ENCODE results near the gene AGPS. TPM values are rescaled to one million over a fixed set of nuclear protein-coding genes. Genes with fewer than 3 reads are reported as not detected.

AGPS gene
- total and polyA plus RNA-seq, 10 of the 15 experiments (the other 5 are each of a cell fraction or from before 2014, with no cell fraction given): 7.9 to 54.2 (median 38.7) TPM

- Histone ChIP-seq H3K9ac (ENCODE audit: control insufficient read depth, insufficient read depth, low read length) (no peak overlapping the region), H3K27ac (ENCODE audit: control insufficient read depth, insufficient read depth) (no peak overlapping the region), H3K27me3 (replicated peaks in 1 of 2; ENCODE audit: control insufficient read depth in 2 of 2, insufficient read depth in 2 of 2, low read length in 1 of 2) (no peaks in the 10 kb centered on the region), H3K79me2 (ENCODE audit: control insufficient read depth, insufficient read depth, low read length) (no peaks in the 10 kb centered on the region), H4K20me1 (ENCODE audit: control insufficient read depth, insufficient read depth) (no peaks in the 10 kb centered on the region), H2AFZ (ENCODE audit: control insufficient read depth, low read depth, low read length) (no peak overlapping the region), H3K9me3 (replicated peaks; ENCODE audit: control insufficient read depth, insufficient read depth, low read length) (no peaks in the 10 kb centered on the region), H3K4me1 (ENCODE audit: control insufficient read depth, insufficient read depth, low read length) (no peaks in the 10 kb centered on the region), H3K4me2 (ENCODE audit: control insufficient read depth, insufficient read depth) (no peak overlapping the region), H3K4me3 (no peak overlapping the region), H3K36me3 (ENCODE audit: control insufficient read depth in 2 of 2, insufficient read depth in 2 of 2, low read length in 1 of 2) (no peaks in the 10 kb centered on the region)
- ATAC-seq (no peak), FAIRE-seq (no peak), DNase-seq (ENCODE audit: low read depth, low spot score) (no peak)
- ChIA-PET RAD21 (ENCODE audit: unreplicated experiment) (no interaction called here), SMC1A (ENCODE audit: uncharacterized antibody, unreplicated experiment) (interaction anchor here (1.0 to 1.3 kb wide), 3 partner anchors 41 to 429 kb away, joined by 3 to 4 read pairs (median 3); no protein-coding TSS in a partner anchor), CTCF (interaction anchor here (2.1 to 2.4 kb wide), 3 partner anchors 11 to 258 kb away, joined by 5 to 6 read pairs (median 5); no protein-coding TSS in a partner anchor), POLR2A (interaction anchor here (0.6 kb wide), 1 partner anchor 204 kb away, joined by 4 read pairs; no protein-coding TSS in a partner anchor)
- TF ChIP-seq E2F8 (IDR thresholded peaks at IDR 0.05; ENCODE audit: low read depth, partially characterized antibody) (no peak), CHD2 (IDR thresholded peaks at IDR 0.05; ENCODE audit: borderline replicate concordance, low read depth, low read length) (no peak), CBX3 (IDR thresholded peaks at IDR 0.05; ENCODE audit: borderline replicate concordance, low read depth) (no peak), JUNB (IDR thresholded peaks at IDR 0.05) (no peak), IKZF1 (conservative IDR thresholded peaks at IDR 0.05) (no peak), NBN (IDR thresholded peaks at IDR 0.05) (no peak)
- intact Hi-C loops (cut with micrococcal nuclease; ENCODE audit: unreplicated experiment) (no loop called here), in situ Hi-C loops (cut with MboI) (no loop called here)
- 41% methylated on average over 3 of the region's 3 CpGs for WGBS (ENCODE audit: insufficient coverage, insufficient replicate concordance, low lambda C conversion rate, missing lambda C conversion rate)
- no TSS peak for BruUV-seq (replicated peaks)
Measured at GRCh38 chr2:177593402-177593801, 200.8 kb downstream of the AGPS start.

Small RNAs within 50 kb of the gene (small RNA-seq; reads per million reads assigned to genes)
- gene RF01210: not detected

Other genes with a start within 250 kb of the AGPS start
- gene HNRNPA3, start 180.0 kb upstream of the AGPS start, total RNA-seq (2014; rRNA removed): 38.3 and 40.4 TPM in 2 replicates
- 64.5 and 69.7 TPM in 2 replicates for gene HNRNPA3, start 180.0 kb upstream of the AGPS start, total RNA-seq (2014; rRNA removed; fragmentation: Illumina TruSeq; extraction: Trizol)
- gene HNRNPA3, start 180.0 kb upstream of the AGPS start, total RNA-seq (2021): 267 and 271 TPM in 2 replicates
- 191 and 282 TPM in 2 replicates for gene HNRNPA3, start 180.0 kb upstream of the AGPS start, polyA plus RNA-seq (2011; rRNA removed)
- gene HNRNPA3, start 180.0 kb upstream of the AGPS start, polyA plus RNA-seq (2014; fragmentation: Illumina TruSeq; extraction: Trizol): 343 and 435 TPM in 2 replicates
- 100 to 1,000 TPM; 221 to 285 TPM for gene HNRNPA3, start 180.0 kb upstream of the AGPS start, polyA plus RNA-seq (2014; fragmentation: Nextera tagmentation; extraction: Ambion mirVana)
- gene HNRNPA3, start 180.0 kb upstream of the AGPS start, polyA plus RNA-seq (2014; rRNA removed): 293 and 302 TPM in 2 replicates
- 100 to 1,000 TPM; 135 to 141 TPM for gene HNRNPA3, start 180.0 kb upstream of the AGPS start, polyA plus RNA-seq (2016; fragmentation: Nextera tagmentation; extraction: Ambion mirVana)
- 24.7 and 25.6 TPM in 2 replicates for gene NFE2L2, start 128.0 kb upstream of the AGPS start, total RNA-seq (2014; rRNA removed)
- 37.9 and 40.8 TPM in 2 replicates for gene NFE2L2, start 128.0 kb upstream of the AGPS start, total RNA-seq (2014; rRNA removed; fragmentation: Illumina TruSeq; extraction: Trizol)
- gene NFE2L2, start 128.0 kb upstream of the AGPS start, total RNA-seq (2021): 33.3 and 34.6 TPM in 2 replicates
- gene NFE2L2, start 128.0 kb upstream of the AGPS start, polyA plus RNA-seq (2011; rRNA removed): 69.8 and 74.4 TPM in 2 replicates
- gene NFE2L2, start 128.0 kb upstream of the AGPS start, polyA plus RNA-seq (2014; fragmentation: Illumina TruSeq; extraction: Trizol): 53.8 and 62.5 TPM in 2 replicates
- gene NFE2L2, start 128.0 kb upstream of the AGPS start, polyA plus RNA-seq (2014; fragmentation: Nextera tagmentation; extraction: Ambion mirVana): 10 to 100 TPM; 18.4 to 26.6 TPM
- gene NFE2L2, start 128.0 kb upstream of the AGPS start, polyA plus RNA-seq (2014; rRNA removed): 23.2 and 28.7 TPM in 2 replicates
- gene NFE2L2, start 128.0 kb upstream of the AGPS start, polyA plus RNA-seq (2016; fragmentation: Nextera tagmentation; extraction: Ambion mirVana): 10 to 100 TPM; 41.1 to 43.9 TPM